GM12892 (cell line): ENCODE results near the gene VPS9D1.

Experiments used
- POLR2A ChIP-seq: IDR thresholded peaks from 2 replicates; pipeline ENCODE4 v1.6.1; 2011; ENCODE audit warnings: low read depth, low read length, control low read depth
- POLR2AphosphoS5 ChIP-seq: IDR thresholded peaks from 2 replicates; pipeline ENCODE4 v1.6.1; 2011; ENCODE audit warnings: low read depth, low read length, control low read depth

DNA sequence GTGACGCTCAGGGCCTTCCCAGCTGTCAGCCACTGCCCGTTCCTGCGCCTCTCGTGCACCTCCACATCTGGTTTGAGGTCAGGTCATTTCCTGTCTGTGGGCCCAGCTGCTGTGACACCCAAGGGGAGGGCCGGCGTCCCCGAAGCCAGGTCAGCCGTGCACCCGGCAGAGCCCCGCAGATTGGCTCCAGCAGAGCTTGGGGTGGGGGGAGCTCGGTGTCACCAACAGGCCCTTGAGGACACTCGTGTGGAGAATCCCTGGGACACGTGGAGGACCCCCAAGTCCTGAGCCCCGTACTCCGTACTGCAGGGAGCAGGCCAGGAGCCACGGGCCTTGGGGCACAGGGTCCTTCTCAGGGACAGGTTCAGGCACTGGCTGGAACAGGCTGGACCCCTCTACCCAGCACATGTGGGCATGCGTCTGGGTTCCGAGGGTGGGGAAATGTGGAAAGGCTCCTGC, 24.0 kb downstream of the VPS9D1 start:
- no peak for TF ChIP-seq POLR2AphosphoS5
- TF ChIP-seq POLR2A: no peak
